GM18507 (cell line): ENCODE measurements around the gene RABGAP1L.
"Not testable (repeated sequence)": the region's sequence is repeated elsewhere in the genome, so short reads cannot be mapped to it uniquely, and the experiment has no call there.

Source experiments
- DNase-seq: peaks from one replicate; pipeline ENCODE4 v3.0.0; 2011; ENCODE audit warnings: low read depth; ENCODE audit not compliant: insufficient read length; ENCODE audit errors: extremely low spot score
- FAIRE-seq: peaks from 2 replicates; lab custom pipeline; 2011; peaks lifted over from hg19 to GRCh38; lab: Jason Lieb, UNC

The RABGAP1L gene

DNA sequence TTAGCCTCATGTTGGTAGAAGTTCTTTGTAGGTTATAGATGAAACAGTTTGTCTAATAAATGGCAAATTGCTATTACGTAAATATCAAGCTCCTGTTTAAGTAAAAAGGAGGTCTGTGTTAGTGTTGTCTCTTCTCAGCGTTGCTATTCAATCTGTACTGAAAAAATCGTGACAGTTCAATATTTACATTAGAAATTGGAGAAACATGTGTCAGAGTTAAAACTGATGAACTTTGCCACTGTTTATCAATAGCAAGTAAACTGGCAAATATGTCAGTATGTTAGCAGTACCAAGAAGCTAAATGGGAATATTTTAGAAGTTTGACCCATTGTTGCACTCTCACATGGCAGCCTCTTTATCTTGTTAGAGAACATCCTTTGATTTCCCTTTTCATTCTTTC, 506.9 kb downstream of the RABGAP1L start:
- DNase-seq (no peak), FAIRE-seq (no peak)

DNA sequence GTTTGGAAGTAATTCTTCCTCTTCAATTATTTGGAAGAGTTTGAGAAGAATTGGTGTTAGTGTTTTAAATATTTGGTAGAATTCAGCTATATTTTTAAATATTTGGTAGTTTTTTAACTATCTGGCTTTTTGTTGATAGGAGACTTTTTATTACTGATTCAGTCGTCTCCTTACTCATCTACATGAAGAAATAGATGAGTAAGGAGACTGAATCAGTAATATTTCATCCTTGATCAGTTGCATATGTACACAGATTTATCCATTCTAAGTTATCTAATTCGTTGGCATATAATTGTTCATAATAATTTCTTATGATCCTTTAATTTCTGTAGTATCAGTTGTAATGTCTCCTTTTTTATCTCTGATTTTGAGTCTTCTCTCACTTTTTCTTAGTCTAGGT, 512.5 kb downstream of the RABGAP1L start:
- no peak for DNase-seq
- no peak for FAIRE-seq

DNA sequence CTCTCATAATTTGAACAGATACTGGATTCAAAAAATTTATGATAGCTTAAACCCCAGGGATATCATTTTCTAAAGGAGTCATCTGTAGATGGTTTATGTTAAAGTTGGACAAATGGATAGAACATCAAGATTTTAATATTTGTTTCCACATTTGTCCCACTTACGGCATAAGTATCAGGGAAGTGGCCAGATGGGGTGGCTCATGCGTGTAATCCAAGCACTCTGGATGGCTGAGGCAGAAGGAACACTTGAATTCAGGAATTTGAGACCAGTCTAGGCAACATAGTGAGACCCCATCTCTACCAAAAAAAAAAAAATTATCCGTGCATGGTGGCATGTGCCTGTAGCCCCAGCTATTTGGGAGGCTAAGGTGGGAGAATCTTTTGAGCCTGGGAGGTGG, 517.5 kb downstream of the RABGAP1L start:
- DNase-seq (no peak), FAIRE-seq (no peak)

DNA sequence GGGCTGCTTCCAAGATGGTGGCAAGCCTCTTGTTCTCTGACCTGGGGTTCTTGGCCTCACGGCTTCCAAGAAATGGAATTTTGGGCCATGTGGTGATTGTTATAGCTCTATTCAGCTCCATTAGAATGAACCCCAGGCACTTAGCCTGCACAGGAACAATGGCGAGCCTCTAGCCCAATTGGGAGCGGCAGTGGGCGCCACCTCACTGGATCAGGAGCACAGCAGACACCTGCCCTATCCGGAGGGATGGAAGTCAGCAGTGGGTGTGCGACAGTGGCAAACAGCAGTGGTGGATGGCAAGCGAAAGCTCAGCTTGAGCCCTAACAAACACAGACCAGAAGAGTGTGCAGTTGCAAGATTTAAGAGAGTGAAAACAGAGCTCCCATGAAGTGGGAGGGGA, 519.3 kb downstream of the RABGAP1L start:
- FAIRE-seq = no peak
- DNase-seq = no peak

DNA sequence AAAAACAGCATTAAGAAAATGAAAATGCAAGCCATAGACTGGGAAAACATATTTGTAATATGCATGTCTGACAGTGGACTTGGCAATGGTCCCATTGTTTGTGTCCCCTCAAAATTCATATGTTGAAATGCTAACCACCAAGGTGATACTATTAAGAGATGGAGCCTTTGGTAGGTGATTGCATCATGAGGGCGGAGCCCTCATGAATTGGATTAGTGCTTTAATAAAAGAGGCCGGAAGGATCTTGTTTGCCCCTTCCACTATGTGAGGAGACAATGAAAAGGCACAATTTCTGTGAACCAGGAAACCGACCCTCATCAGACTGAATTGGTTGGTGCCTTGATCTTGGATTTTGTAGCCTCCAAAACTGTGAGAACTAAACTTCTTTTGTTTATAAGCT, 520.8 kb downstream of the RABGAP1L start:
- FAIRE-seq = no peak
- DNase-seq = no peak

DNA sequence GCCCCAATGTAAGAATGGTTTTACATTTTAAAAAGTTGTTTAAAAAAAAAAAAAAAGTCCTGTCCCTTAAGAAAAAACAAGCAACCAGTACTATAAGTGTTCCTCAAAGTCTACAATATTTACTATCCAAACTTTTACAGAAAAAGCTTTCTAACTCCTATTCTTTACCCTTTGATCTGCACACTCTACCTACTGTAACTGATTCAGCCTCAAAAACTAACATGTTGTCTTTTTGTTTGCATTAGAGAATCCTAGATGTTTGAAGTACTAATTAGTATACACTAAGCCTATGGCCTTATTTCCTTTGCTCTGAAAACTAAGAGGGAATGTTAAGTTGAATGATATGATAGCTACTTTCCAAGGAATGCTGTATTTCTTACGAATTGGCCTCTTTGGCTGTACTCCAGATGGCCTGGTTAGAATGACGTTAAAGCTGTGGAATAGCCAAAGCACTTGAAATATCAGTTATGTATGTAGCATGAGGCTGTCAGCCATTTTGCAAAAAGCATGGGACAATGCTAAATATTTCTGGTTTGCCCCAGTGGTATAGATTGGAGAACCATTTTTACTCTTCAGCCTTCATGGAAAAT, 523.2 kb downstream of the RABGAP1L start:
- FAIRE-seq = no peak

DNA sequence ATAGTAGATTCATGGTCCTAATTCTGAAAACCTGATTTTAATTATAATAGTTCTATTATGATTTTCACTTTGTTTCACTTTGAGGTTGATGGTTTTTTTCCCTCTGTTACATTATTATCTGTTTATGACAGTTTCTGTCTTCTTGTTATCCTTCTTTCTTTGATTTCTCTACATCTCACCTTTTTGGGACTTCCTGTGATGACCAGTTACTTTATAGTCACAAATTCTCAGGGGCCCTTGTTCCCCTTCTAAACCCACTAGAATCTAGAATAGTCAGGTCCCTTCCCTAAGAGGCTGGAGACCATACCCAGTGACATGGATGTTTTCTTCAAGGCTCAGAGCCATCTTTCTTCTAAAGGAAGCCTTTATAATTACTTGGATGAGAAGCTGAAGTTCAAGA, 526.9 kb downstream of the RABGAP1L start:
- DNase-seq = no peak
- FAIRE-seq = no peak

More for the DNA sequence above, 523.2 kb downstream of the RABGAP1L start:
- no peak for DNase-seq

DNA sequence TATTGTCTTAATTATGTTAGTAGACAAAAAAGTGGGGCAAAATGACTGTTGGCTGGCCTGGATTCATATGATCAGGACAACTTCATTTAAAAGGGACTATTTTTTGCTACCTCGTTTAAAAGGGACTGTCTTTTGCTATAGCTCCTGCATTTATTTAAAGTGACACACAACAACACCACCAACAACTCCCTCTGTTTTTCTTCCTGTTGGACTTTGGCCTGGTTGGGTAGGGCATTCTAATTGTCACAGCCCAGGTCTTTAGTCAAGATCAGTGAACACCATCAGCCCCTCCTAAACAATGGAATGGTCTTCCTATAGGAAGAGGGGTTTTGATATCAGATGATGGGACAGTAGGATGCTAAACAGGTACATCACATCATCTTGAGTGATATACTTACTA, 530.2 kb downstream of the RABGAP1L start:
- FAIRE-seq (no peak), DNase-seq (no peak)

DNA sequence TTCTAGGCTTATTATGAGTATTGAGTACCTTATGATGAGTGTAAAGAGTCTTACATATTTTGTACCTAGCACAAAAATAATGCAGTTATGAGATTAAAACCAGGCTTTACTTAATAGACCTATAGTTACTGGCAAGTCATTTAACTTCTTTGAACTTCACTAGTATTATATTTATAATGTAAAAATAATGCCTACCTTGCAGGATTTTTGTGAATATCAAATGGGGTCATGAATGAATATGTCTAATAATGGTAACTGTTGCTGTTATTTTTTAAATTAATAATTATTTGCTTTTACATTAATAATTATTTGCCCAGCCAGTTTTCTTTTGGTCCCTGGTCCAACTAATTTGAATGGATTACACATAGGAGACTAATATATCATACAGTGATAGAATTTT, 530.9 kb downstream of the RABGAP1L start:
- DNase-seq = no peak
- FAIRE-seq = no peak

DNA sequence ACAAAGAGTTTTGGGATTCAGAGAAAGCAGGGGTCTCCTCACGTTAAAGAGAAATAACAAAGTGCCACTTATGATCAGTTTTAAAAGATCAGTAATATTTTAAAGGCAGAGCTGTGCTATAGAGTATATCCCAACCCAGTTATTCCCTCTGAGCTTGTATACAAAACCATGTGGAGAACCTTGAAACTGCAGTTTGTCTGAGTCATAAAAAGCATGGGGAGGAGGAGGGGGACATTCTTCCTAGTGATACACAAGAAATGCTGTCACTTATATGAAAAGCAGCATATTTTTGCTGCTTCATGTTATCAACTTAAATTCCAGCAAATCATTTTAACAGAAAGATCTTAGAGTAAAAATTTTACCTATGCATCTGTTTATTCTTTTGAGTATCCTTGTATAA, 533.0 kb downstream of the RABGAP1L start:
- DNase-seq = no peak
- FAIRE-seq = no peak

DNA sequence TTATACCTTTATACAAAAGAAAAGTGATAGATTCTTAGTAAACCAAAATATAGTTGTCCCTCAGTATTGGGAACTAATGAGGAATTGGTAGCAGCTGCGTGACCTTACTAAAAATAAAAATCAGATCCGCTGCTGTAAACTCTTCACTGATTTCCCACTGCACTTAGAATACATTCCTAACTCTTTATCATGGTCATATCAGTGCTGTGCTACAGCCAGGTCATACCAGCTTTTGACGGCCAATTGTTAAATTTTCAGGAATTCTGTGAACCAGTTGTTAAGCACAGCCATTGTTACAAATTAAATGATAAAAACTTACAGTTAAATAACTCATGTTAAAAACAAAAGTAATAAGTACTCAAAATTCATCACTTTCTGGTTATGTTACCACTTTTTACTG, 533.8 kb downstream of the RABGAP1L start:
- FAIRE-seq (no peak), DNase-seq (no peak)

DNA sequence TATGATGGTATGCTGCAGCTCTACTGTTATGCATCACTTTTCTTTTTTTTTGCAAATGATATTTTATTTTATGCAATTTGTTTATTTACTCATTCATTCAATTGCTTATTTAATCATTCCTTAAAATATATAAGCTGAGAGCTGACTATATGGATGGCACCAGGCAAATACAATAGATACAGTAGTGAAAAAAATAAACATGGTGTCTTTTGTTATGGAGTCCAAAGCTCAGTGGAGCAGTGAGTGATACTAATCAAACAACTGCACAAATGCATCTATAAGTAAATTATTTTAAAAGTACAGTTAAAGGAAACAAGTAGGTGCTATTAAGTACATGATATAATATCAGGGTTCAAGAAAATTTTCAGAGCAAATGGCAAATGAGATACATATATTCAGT, 534.2 kb downstream of the RABGAP1L start:
- not testable (repeated sequence) for FAIRE-seq

DNA sequence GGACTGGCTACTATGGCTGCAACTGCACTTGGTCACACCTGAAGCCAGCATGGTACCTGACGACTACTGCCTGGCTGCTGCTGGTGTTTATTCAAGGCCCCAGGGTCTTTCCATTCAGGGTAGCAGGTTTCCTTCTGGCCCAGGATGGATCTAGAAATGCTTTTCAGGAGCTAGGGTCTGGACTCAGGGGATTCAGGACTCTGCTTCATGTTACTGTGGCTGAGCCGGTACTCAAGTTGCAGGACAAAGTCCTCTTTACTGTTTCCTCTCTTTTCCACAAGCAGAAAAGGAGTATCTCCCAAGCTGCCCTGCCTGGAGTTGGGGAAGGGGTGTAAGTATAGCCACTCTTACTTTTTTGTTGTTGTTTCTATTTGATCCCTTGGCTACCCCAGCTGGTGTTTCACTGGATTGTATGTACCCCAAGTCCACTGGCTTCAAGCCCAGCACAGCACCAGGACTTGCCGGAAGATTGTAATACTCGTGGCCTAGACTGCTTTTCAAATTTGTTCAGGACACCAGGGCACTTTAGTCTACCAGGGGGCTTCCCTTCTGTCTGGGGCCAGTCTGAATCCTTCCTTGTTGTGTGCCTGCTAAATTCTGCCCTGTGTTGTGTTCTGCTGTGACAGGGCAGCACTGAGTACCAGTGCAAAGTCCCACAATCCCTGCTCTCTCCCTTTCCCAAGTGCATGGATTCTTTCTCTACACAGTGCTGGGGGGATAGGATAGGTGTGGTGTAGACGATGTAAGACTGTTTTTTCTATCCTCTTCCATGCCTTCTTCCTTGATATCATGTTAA, 536.9 kb downstream of the RABGAP1L start:
- FAIRE-seq (no peak), DNase-seq (no peak)

More for the DNA sequence above, 534.2 kb downstream of the RABGAP1L start:
- not testable (repeated sequence) for DNase-seq

DNA sequence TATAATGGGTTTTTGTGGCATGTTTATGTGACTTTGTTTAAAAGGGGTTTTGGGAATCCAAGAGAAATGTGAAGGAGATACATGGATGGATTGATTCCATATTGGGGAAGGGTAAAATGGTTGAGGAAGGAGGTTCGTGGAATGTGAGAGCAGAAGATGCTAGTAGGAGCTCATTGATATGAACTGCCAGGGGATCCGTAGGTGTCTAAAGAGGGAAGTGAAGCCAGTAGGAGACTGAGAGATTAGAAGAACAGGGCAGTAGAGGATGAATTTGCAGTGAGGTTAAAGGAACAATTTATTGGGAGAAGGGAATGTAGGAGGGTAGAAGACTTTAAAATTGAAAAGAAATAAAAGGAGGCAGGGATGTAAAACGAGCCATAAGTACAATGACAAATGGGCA, 541.0 kb downstream of the RABGAP1L start:
- DNase-seq = no peak
- no peak for FAIRE-seq

DNA sequence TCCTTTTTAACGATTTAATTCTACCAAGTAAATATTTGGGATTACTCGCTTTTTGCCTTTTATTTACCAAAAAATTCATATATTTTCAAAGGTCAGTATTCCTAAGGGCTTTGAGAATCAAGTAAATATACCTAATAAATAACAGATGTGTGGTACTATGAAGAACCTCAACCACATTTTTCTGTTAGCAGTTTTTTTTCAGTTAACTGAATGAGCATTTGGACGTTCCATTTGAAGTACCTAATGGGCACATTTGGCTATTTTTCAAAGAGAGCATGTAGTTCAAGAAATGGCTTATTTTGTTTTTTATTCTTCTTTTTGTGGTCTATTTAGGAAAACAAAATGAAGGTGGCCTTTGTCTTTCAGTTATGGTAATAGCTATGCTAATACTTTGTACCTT, 541.5 kb downstream of the RABGAP1L start:
- DNase-seq = no peak
- FAIRE-seq = no peak

DNA sequence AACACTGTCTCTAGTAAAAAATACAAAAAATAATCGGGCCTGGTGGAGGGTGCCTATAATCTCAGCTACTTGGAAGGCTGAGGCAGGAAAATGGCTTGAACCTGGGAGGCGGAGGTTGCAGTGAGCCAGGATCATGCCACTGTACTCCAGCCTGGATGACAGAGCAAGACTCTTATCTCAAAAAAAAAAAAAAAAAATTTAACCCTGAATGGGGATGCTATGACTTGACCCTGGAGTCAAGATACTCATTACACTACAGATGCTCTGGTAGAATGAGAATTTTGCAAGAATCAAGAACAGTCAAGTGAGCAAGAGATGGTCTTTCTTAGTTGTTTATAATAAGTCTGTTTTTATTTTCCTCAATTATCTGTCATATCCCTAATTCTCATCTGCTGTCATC, 542.2 kb downstream of the RABGAP1L start:
- FAIRE-seq = no peak
- DNase-seq = no peak

DNA sequence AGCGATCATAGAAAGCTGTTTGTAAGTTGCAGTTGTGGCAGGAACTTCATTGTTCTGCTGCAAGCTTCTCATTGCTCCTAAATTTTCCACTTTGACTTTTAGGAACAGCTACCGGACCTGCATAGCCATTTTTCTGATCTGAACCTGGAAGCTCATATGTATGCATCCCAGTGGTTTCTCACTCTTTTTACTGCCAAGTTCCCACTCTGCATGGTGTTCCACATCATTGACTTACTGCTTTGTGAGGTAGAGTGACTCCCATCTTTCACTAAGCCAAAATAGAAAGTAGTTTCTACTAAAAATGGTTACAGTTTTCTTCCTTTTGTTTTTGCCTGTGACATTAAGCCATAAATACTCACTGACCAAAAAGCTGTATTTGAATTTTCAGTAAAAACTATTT, 542.7 kb downstream of the RABGAP1L start:
- FAIRE-seq (peak; percentile 29), DNase-seq (no peak)

DNA sequence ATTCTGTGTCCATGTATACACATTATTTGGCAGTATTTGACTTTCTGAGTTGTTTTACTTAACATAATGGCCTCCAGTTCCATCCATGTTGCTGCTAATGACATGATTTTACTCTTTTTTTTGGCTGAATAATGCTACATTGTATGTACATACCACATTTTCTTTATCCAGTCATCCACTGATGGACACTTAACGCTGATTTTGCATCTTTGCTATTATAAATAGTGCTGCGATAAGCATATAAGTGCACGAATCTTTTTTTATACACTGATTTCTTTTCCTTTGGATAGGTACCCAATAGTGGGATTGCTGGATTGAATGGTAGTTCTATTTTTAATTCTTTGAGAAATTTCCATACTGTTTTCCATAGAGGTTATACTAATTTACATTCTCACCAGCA, 544.0 kb downstream of the RABGAP1L start:
- FAIRE-seq = no peak
- DNase-seq = no peak

DNA sequence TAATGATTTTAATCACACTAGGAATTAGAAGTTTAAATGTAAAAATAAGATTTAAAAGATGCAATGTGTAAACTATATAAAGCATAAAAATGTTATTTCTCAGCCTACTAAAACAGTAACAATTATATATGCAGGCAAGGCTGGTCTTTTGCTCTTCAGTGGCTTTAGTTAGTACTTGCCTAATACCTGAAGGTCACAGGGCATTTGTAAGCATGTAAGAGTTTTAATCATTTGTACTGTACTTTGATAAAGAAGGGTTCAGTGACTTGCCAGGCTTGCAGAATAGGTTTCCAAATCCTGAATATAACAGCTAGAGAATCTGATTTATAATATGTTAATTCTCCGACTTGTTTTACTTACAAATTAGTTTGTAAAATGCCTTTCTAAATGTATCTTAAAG, 545.0 kb downstream of the RABGAP1L start:
- no peak for DNase-seq
- FAIRE-seq = no peak

DNA sequence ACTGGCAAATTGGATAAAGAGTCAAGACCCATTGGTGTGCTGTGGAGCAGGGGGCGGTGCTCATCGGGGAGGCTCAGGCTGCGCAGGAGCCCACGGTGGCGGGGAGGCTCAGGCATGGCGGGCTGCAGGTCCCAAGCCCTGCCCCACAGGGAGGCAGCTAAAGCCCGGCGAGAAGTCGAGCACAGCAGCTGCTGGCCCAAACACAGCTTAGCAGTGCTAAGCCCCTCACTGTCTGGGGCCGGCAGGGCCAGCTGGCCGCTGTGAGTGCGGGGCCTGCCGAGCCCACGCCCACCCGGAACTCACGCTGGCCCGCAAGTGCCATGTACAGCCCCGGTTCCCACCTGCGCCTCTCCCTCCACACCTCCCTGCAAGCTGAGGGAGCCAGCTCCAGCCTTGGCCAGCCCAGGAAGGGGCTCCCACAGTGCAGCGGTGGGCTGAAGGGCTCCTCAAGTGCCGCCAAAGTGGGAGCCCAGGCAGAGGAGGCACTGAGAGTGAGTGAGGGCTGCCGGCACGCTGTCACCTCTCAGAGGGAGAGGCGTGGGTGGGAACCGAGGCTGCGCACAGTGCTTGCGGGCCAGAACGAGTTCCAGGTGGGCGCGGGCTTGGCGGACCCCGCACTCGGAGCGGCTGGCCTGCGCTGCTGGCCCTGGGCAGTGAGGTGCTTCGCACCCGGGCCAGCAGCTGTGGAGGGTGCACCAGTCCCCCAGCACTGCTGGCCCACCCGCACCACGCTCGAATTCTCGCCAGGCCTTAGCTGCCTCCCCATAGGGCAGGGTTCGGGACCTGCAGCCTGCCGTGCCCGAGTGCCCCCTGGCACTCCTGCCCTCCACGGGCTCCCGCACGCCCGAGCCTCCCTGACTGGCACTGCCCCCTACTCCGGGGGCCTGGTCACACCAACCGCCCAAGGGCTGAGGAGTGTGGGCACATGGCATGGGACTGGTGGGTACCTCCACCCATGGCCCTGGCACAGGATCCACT, 551.8 kb downstream of the RABGAP1L start:
- FAIRE-seq = no peak
- no peak for DNase-seq
